Activated gamma-delta T cell treated with anti-CD3 and anti-CD28 coated beads, Interleukin-2, amount 50 U/mL, for 16 hours (primary cell): ENCODE results near the gene ZDHHC16.
"Not testable (repeated sequence)": the region's sequence is repeated elsewhere in the genome, so short reads cannot be mapped to it uniquely, and the experiment has no call there.

Source experiments
- DNase-seq: peaks from one replicate; pipeline ENCODE4 v3.0.0-alpha.2; 2020; ENCODE audit warnings: low read depth

The ZDHHC16 gene

DNA sequence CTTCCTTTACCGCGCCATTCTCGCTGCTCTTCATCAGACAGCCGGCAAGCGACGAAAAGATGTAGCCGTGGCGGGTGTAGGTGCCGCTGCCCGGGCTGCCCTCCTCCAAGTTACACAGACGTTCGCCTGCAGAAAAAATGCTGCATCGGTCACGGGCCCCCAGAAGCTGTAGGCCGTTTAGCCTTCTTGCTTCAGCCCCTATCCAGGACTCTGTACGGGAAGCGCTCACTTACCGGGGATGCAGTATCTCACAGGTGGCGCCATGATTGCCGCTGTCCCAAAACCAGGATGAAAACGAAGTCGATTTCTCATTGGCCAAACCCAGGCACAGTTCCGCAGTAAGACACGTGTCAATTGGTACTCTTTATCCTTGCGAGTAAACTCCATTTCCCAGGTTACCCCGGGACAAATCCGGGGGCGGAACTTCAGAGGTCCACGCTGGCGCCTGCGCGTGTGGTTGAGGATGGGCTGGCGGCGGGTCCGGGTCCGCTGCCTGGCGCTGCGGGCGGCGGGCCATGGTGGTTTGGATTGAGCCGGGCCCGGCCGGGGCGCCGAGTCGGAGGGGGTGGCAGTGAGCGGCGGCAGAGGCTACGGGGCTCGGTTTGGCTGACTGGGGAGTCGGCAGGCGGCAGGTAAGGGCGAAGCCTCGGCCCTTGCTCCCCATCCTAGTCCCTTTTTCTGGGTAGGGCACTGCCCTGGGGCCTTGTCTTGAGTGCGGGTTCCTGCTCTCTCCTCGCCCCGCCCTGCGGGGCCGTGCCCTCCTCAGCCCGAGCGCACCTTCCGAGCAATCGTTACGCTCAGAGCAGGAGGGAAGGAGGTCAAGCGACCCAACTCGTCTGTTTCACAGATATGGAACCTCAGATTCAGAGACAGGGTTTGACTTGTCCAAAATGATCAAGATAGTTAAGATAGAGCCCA is at the start of gene ZDHHC16, which contains the start of gene EXOSC1:
Gene ZDHHC16, plus strand, starts transcription at position 454 of the 918 bp plus-strand sequence. CDS start 5,501 bp downstream, outside the sequence.
Gene EXOSC1, minus strand, starts transcription at position 285 of the 918 bp plus-strand sequence. Its CDS starts 21 bp downstream, at position 264.
- DNase-seq, result peak; percentile 87

DNA sequence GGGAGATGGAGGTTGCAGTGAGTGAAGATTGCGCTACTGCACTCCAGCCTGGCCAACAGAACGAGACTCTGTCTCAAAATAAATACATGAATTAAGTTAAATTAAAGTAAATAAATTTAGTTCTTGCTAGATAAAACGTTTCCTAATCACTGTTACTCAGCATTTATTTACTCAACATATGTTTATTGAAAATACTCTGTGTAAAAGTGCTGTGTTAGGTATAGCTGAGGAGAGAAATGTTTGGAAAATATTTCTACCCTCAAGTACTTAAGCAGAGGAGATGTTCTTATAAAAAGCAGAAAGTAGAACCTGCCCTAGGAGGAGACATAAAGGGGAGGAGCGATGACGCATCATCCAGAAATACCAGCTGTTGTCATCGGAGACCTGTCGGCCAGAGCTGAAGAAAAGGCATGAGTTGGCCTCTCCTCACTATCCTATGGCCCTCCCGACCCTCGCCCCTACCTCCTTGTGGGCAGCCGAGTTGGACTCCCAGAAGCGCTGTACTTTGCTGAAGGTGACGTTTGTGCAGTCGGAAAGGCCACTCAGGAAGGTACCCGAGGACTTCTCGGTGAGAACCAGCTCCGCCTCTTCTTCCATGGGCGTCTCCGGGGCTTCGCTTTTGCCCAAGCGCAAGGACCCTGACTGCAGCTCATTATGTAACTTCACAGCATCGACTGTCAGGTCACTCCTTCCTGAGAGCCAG is 46.0 kb upstream of the ZDHHC16 start:
- no peak for DNase-seq

DNA sequence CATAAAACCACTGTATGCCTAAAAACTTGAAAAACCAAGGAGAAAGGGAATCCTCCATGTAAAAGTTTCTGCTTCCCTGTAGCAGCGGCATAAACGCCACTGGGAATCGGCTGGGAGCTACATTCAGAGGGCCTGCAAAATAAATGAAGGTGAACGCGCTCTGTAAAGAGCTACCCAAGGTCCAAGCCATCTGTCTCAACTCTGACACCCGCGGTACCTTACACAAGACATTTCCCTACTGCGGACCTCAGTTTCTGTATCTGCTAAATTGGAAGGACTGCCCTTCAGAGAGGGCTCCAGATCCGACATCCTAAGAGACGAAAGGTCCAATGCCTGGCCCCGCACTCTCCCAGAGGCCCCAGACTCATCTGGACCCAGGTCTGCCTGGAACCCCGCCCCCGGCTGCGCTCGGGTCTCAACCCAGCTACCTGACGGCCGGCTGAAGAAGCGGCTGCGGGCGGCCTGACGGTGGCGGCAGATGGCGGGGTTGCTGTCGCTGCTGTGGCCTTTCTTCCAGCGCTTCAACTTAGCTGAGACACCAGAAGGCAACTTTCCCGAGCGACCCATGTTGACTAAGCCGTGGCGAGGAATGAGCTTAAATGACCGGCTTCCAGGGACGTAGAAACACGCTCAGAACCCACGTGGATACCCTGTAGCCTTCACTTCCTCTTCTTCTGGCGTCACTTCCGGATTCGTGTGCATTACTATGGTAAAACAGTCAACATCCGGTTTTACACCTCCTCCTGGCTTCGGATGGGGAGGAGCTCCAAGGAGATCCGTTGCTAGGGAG is 45.1 kb upstream of the ZDHHC16 start, which contains the start of gene RRP12:
Gene RRP12, minus strand, starts transcription at position 676 of the 790 bp plus-strand sequence. Its CDS starts 109 bp downstream, at position 567.
- DNase-seq, result peak; percentile 70

DNA sequence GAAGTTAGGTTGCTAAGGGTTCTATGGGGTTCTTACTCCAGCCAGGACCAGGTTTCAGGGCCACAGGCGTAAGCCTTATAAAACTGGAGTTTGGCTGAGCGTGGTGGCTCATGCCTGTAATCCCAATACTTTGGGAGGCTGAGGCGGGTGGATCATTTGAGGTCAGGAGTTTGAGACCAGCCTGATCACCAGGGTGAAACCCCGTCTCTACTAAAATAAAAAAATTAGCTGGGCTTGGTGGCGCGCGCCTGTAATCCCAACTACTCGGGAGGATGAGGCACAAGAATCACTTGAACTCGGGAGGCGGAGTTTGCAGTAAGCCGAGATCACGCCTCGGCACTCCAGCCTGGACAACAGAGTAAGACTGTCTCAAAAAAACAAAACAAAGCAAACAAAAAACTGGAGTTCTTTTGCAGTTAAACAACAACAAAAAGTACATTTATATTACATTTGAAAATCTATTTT is 44.5 kb upstream of the ZDHHC16 start:
- DNase-seq, result no peak

DNA sequence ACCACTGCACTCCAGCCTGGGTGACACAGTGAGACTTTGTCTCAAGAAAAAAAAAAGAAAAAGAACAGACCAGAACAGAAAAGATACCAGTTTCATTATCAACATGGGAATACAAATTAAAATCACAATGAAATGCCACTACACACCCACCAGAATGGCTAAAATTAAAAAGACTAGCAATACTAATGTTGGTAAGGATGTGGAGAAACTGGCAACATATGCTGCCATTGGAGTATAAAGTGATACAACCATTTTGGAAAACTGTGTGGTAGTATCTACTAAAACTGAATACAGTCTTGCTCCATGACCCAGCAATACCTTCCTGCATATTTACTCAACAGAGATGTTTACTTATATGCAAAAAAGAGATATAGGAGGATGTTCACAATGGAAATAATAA is 41.9 kb upstream of the ZDHHC16 start:
- no peak for DNase-seq

DNA sequence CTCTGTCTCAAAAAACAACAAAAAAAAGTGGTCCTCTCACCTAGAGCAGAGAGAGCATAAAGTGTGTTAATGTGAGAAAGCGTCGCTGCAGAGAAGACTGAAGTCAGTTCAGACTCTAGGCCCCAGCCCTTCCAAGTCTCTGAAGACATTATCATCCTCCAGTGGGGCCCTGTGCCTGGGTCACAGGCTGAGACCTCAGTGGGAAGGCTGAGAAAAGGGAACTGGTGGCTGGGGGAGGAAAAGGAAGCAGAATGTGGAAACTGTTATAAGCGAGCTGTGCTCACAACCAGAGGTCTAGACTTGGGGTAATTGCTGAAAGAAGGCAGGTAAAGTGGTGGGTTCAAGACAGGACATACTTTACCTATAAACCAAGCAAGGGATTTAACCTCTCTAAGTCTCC is 39.9 kb upstream of the ZDHHC16 start:
- no peak for DNase-seq

DNA sequence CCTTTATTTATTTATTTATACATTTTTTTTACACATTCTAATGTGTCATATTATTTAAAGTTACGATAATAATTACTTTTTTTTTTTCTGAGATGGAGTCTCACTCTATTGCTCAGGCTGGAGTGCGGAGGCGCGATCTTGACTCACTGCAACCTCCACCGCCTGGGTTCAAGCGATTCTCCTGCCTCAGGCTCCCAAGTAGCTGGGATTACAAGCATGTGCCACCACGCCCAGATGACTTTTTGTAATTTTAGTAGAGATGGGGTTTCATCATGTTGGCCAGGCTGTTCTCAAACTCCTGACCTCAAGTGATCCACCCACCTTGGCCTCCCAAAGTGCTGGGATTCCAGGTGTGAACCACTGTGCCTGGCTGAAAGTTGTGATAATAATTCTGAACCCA is 39.5 kb upstream of the ZDHHC16 start:
- DNase-seq, result not testable (repeated sequence)

DNA sequence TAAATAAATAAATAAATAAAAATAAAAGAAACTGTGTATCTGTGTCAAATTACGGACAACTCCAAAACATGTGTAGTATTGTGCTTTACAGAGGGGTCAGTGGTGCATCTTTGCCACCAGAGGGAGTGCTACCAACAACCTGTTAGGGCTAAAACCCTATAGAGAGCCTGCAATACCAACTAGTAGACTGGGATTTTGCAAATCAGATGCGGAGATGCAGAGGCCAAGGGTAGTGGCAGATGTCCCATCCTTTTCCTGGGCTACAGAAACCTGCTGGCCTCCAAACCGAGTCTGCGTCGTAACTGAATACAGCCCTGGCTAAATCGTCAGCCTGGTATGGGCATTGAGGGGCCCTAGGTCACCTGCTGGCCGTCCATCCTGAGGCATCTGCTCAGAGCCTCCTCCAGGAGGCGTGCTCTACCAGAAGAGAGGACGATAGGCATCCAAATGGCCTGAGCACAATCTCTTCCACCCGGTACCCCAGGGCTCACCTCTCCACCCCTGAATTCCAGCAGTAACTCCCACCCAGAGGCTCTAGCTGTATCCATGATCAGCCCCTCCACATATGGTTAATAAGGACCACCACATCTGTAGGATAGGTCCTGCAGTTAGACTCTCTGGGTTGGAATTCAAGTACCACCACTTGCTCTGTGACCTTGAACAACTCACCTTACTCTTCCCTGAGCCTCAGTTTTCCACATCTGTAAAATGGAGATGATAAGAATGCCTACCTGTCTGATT is 38.6 kb upstream of the ZDHHC16 start:
- DNase-seq, result peak; percentile 59

DNA sequence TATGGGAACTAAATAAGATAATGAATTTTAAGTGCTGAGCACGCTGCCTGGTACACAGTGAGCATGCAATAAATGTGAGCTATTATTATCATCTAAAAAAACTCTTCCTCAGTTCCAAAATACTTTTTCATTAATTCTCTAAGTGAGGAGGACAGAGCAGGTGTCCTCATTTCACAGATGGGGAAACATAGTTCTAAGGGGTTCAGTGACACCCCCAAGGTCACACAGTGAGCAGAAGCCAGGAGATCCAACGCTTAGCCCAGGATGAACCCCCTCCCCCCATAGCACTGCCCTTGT is 38.1 kb upstream of the ZDHHC16 start:
- no peak for DNase-seq

DNA sequence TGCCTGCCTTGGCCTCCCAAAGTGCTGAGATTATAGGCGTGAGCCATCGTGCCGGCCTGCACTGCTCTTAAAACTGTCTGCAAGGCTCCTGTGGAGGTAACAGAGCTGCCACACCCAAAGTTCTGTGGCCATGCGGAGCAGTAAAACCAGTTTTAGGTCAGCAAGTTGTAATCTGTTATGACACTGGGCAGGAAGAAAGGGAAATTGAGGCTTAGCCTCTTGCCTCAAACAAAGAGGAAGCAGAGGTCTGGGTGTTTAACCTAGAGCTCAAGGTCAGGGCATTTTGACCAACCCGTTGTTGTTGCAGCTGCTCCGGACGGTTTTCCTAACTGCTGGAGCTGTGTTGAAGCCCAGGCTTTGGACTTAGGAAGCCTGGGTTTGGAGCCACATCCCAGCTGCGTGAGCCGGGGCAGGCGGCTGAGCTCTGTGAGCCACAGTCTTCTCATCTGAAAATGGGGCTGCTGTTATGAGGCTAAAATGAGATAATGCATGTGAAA is 37.4 kb upstream of the ZDHHC16 start:
- no peak for DNase-seq

DNA sequence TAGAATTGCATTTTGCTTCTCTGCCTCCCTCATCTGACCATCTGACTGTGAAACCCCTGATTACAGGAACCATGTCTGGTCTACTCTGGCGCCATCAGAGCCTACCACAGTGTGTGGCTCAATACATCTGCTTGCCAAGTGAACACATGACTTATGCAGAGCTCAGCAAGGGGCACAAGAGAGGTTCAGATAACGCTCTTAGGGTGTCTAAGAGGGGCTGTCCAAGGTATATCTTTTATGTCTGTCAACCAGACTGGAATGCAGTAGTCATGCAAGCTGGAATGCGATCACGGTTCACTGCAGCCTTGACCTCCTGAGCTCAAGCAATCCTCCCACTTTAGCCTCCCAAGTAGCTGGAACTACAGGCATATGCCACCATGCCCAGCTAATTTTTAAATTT is 34.6 kb upstream of the ZDHHC16 start:
- DNase-seq, result no peak

DNA sequence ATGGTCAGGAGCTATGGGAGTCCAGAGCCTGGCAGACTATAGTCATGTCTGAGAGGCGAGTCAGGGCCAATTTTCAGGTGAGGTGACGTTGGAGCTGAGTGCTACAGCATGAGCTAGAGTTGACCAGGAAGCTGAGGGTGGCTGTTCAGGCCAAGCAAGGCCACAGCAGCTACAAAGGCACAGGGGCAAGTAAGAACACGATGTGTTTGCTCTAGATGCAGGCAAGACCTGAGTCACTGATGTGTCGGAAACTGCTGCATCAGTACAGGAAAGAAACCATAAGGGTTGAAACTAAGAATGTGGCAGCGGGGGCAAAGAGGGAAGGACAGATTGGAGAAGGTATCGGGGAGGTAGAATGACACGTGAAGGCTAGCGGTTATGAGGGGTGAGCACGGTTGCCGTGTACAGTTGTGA is 33.1 kb upstream of the ZDHHC16 start:
- DNase-seq, result no peak

DNA sequence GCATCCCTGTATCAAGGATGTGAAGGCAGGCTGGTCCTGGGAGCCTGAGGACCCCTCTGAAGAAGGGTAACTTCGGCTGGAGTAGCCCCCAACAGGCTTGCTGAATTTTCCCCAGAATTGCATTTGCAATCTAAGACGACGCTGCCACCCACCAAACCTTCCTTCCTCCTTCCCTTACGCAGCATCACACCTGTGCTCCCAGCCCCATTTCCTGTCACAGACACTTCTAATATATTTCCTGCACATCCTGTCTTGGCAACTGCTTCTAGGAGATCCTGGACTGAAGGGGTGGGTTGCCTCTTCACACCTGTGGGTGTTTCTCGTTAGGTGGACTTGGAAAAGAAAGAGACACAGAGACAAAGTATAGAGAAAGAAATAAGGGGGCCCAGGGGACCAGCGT is 29.4 kb upstream of the ZDHHC16 start:
- DNase-seq, result no peak

DNA sequence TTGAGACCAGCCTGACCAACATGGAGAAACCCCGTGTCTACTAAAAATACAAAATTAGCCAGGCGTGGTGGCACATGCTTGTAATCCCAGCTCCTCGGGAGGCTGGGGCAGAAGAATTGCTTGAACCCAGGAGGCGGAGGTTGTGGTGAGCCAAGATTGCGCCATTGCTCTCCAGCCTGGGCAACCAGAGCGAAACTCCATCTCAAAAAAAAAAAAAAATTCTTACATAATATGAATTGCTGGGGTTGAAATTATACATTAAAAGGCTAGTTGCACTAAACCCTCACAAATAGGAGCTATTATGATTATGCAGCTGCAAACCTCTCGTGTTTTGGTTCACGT is 22.2 kb upstream of the ZDHHC16 start:
- DNase-seq, result not testable (repeated sequence)

DNA sequence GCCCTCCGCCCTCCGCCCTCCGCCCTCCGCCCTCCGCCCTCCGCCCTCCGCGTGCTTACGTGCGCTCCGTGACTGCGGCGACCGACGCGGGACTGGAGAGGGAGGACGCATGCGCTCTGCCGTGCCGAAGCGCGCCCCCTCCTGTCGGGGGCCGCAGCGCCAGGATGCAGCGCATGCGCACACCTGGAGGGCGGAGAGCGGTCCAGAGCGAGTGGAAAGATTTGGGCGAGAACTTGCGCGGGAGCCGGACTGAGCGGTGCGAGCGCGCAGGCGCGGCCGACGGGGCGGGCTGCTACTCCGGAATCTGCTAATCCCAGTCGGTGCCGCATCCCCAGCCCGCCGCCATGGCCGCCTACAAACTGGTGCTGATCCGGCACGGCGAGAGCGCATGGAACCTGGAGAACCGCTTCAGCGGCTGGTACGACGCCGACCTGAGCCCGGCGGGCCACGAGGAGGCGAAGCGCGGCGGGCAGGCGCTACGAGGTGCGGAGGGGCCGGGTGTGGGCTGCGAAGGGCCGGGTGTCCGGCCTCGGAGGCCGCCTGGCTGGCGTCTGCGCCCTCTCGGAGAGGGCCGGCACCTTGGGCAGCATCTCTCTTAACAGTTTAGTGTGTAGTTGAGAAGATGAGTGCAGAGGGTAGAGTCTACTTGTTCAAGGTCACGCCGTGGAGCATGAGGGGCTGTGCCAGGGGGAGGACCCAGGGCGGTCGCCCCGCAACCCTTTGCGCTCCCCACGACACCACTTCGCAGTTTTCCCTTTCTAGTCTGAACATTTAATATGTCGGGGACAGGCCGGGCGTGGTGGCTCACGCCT is 19.8 kb upstream of the ZDHHC16 start, which contains the start of gene PGAM1:
Gene PGAM1, plus strand, starts transcription at position 228 of the 812 bp plus-strand sequence. Its CDS starts 117 bp downstream, at position 345.
- peak; percentile 92 for DNase-seq

DNA sequence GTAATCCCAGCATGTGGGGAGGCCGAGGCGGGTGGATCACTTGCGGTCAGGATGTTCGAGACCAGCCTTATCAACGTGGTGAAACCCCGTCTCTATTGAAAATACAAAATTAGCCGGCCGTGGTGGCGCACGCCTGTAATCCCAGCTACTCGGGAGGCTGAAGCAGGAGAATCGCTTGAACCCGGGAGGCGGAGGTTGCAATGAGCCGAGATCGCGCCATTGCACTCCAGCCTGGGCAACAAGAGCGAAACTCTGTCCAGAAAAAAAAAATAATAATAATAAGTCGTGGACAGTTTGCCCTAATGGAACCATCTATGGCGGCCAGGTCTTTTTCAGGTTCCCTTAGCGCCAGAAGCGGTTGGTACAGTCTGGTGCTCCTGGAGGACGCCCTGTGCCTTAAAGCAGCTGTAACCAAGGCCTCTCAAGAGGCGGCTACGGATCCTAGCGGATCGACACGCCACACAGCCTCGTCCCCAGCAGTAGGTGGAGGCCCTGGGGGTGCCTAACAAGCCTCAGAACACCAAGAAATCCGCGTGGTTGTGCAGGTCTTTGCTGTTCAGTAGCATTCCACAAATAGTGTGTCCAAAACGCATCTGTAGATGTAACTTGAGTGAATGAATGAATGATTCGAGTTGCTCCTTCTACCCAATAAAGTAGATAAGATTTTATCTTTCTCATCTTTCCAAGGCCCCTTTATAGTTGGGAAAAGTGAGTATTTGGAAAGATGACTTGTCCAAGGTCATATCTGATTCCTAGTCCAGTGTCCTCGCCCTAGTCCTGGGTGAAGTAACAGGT is 19.0 kb upstream of the ZDHHC16 start:
- no peak for DNase-seq

DNA sequence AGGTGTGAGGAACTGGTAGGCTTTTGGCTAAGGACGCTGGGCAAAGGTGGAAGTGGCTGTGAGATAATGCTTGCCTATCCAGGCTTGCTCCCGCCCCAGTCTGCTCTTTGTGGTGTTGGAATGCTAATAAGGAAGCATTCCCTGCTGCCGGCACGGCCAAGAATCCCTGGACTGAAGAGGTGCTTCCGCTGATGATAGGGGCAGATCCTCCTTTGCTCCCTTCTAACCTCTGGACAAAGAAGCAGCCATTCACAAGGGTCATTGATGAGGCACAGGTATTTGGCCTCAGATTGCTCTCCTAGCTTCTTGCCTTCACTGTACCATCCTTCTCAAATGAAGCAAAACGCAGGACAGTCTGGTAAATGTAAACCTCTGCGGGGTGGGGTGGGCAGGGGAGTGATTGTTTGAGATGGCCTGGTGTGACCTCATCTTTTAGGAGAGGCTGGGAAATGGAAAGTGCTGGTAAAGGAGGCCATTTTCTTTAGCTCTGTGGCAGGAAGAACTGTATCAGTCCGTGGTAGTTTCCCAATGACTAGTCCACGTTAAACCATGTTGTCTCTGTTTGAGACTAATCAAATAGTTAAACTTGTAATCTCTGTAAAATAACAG is 18.3 kb upstream of the ZDHHC16 start:
- no peak for DNase-seq

DNA sequence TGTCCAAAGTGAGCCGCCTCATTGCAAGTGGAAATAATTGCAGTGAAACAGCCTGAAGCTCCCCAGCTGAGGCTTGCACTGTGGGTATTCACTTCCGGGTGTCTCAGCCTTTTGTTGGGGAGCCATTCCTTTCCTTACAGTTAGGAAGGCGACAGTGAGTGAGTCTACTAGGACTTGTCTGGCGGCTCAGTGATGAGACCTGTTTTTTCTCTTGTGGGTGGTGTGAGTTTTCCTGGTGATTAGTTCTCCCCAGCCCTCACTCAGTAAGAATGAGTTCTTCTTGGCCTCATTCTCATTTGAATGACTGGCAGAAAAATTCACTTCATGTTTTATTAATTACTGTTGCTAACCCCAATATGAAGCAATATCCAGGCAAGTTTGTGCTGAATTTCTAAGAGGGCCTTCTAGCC is 17.4 kb upstream of the ZDHHC16 start:
- DNase-seq, result no peak

DNA sequence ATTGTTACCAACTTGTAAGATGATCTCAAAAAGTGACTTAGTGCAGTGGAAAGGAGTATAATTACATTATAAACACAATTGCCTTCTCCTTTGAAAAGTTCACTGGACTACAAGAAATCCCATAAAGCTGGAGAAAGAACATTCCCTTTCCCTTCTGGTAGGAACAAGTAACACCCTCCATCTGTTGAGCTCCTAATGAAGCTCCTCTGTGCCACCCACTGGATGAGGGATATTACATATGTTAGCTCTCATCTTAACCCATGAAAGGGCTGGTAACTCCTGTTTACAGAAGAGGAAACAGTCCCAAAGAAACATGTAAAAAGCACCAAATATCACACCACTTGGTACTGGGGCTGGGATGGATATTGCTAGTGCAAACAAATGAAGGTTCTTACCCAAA is 11.9 kb upstream of the ZDHHC16 start:
- DNase-seq, result no peak
